GM19452 (cell line): ENCODE measurements around the gene MRPL11.
"Not testable (repeated sequence)": the region's sequence is repeated elsewhere in the genome, so short reads cannot be mapped to it uniquely, and the experiment has no call there.

Source experiments
- ATAC-seq: cut with Tn5 transposase; IDR thresholded peaks from one replicate; pipeline ENCODE4 v1.9.1; 2021; ENCODE audit not compliant: unreplicated experiment

The MRPL11 gene

GRCh38 chr11:66467034-66467659 is 28.5 kb upstream of the MRPL11 start:
- ATAC-seq = peak; percentile 46

DNA sequence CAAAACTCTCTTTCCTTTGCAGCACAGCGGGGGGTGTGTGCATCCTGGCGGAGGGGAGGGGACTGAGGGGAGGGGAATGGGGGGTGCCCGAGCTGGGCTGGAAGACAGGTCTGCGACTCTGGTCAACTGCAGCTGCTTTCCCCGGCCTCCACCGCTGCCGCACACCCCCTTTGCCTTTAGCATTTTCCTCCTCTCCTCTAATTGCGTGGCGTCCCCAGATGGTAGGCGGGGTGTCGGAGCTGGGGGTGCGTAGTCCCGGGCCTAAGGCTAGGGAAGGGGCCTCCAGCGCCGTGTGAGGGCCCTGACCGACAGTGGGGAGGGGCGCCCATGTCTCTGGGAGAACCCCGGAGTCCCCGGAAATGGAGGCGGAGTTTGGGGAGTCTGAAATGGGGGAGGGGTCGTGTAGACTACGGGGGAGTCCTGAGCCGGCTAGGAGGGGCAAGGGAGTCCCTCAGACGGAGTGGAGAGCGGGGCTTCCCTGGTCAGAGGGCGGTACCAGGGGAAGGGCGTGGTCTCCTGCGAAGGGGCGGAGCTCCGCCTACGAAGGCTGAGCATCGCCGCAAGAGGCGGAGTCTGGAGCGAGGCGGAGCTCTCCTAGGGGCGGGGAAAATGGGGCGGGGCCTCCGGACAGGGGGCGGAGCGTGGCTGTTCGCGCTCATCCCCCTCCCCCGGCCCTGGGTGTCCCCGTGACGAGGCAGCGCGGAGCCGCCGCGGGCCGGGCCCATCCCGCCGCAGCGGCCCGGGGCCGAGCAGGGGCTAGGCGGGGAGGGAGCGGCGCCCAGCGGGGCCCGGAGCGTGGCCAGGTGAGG is 27.8 kb upstream of the MRPL11 start, which contains the start of gene PELI3:
TSS of gene PELI3 (plus strand) at position 681 of the 809 bp plus-strand sequence. CDS start 1,224 bp downstream, outside the sequence.
- ATAC-seq = peak; percentile 74

- no peak for ATAC-seq
These were observed 27.0 kb upstream of the MRPL11 start for GRCh38 chr11:66465373-66466224.

- ATAC-seq = no peak
These were observed 26.3 kb upstream of the MRPL11 start for GRCh38 chr11:66464916-66465315.

DNA sequence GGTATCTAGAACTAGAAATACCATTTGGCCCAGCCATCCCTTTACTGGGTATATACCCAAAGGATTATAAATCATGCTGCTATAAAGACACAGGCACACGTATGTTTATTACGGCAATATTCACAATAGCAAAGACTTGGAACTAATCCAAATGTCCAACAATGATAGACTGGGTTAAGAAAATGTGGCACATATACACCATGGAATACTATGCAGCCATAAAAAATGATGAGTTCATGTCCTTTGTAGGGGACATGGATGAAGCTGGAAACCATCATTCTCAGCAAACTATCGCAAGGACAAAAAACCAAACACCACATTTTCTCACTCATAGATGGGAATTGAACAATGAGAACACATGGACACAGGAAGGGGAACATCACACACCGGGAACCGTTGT is 25.5 kb upstream of the MRPL11 start:
- ATAC-seq = not testable (repeated sequence)

- ATAC-seq = no peak
These were observed 24.3 kb upstream of the MRPL11 start for GRCh38 chr11:66462911-66463310.

GRCh38 chr11:66462010-66462409 is 23.4 kb upstream of the MRPL11 start:
- no peak for ATAC-seq

- no peak for ATAC-seq
These were observed 20.6 kb upstream of the MRPL11 start for GRCh38 chr11:66459138-66459778.

GRCh38 chr11:66457826-66458225 is 19.2 kb upstream of the MRPL11 start:
- ATAC-seq = no peak

- ATAC-seq = no peak
These were observed 16.2 kb upstream of the MRPL11 start for GRCh38 chr11:66454828-66455227.

DNA sequence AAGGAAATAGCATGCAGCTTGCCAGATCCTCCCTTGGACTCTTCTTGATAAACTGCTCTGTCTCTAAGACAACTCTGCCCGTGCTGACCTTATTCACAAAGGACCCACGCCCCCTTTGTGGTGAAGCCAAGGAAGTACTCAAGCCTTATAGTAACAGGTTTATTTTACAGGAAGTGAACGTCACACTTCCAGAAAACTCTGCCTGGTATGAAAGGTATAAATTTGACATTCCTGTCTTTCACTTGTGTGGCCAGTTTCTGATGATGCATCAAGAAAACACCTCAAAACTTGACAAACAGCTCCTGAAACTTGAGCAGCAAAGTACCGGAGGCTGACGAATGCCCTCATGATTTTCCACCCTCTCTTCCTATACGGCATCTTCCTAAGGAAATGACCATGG is 15.6 kb upstream of the MRPL11 start:
- ATAC-seq = no peak

DNA sequence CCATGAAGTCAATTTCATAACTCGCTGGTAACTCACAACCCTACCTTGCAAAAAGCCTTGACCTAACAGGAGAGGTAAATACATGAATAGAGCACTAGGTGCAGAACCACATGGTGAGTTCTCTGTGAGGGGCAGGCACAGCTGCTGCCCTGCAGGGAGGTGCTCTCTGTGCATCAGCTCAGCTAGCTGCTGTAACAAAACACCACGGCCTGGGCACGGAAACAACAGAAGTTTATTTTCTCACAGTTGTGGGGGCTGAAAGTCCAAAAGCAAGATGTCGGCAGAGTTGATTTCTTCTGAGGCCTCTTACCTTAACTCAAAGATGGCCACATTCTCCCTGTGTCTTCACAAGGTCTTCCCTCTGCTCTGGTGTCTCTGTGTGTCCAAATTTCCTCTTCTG is 13.0 kb upstream of the MRPL11 start:
- ATAC-seq = no peak

GRCh38 chr11:66450560-66450959 is 11.9 kb upstream of the MRPL11 start:
- ATAC-seq = no peak

GRCh38 chr11:66448523-66448922 is 9.9 kb upstream of the MRPL11 start:
- no peak for ATAC-seq

GRCh38 chr11:66447012-66447411 is 8.4 kb upstream of the MRPL11 start:
- no peak for ATAC-seq

GRCh38 chr11:66443602-66444001 is 5.0 kb upstream of the MRPL11 start:
- no peak for ATAC-seq

GRCh38 chr11:66440940-66441282 is 2.3 kb upstream of the MRPL11 start:
- not testable (repeated sequence) for ATAC-seq

DNA sequence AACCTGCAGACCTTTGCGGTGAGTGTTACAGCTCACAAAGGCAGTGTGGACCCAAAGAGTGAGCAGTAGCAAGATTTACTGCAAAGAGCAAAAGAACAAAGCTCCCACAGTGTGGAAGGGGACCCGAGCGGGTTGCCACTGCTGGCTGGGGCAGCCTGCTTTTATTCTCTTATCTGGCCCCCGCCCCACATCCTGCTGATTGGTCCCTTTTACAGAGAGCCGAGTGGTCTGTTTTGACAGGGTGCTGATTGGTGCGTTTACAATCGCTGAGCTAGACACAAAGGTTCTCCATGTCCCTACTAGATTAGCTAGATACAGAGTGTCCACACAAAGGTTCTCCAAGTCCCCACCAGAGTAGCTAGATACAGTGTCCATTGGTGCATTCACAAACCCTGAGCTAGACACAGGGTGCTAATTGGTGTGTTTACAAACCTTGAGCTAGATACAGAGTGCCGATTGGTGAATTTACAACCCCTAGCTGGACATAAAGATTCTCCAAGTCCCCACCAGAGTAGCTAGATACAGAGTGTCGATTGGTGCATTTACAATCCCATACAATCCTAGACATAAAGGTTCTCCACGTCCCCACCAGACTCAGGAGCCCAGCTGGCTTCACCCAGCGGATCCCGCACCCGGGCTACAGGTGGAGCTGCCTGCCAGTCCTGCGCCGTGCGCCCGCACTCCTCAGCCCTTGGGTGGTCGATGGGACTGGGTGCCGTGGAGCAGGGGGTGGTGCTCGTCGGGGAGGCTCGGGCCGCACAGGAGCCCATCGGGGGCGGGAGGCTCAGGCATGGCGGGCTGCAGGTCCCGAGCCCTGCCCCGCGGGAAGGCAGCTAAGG is 1.7 kb upstream of the MRPL11 start:
- ATAC-seq = not testable (repeated sequence)

DNA sequence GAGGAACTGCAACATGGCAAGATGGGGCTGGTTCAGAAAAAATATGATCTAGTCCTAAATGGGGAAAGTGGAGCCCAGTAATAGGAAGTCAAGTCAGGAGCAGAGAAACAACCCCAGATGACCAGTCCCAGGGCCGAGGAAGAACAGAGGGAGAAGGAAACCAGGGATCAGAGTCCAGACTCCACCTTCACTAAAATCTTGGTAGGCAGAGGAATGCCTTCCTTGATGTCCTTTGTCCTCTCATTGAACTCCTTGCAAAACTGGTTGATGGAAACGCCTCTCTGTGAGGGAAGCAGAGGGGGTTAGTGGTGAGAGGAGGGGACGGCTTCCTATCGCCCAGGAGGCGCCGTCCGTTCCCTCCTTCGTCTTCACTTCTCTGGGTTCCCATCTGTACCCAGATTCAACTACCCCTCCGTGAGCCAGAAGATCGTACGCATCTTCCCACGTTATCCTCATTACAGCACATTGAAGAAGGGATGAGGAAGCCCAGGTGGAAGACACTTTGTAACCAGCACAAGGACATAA is 607 bp downstream of the MRPL11 start:
- ATAC-seq = no peak

DNA sequence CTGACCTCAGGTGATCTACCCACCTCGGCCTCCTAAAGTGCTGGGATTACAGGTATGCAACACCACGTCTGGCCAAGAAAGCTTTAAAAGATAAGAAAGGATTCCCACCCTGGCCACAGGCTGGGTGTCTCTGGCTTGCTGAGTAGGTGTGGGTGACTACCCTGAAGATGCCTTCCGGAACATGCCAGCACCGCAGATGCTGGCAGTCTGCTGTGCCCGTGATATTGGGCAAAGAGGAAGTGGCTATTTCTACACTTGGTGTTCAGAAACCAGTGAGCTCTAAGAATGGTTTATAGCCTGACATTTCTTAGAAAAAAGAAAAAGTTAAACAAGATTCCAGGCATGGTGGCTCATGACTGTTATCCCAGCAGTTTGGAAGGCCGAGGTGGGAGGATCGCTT is 6.1 kb downstream of the MRPL11 start:
- no peak for ATAC-seq
